Stromal cell of bone marrow (primary cell): ENCODE data around the gene PAPSS1.
"Not testable (repeated sequence)": the region's sequence is repeated elsewhere in the genome, so short reads cannot be mapped to it uniquely, and the experiment has no call there.

ENCODE experiments used
- DNase-seq: peaks from one replicate; pipeline ENCODE4 v3.0.0-alpha.2; 2012; ENCODE audit warnings: low read depth

PAPSS1 gene

DNA sequence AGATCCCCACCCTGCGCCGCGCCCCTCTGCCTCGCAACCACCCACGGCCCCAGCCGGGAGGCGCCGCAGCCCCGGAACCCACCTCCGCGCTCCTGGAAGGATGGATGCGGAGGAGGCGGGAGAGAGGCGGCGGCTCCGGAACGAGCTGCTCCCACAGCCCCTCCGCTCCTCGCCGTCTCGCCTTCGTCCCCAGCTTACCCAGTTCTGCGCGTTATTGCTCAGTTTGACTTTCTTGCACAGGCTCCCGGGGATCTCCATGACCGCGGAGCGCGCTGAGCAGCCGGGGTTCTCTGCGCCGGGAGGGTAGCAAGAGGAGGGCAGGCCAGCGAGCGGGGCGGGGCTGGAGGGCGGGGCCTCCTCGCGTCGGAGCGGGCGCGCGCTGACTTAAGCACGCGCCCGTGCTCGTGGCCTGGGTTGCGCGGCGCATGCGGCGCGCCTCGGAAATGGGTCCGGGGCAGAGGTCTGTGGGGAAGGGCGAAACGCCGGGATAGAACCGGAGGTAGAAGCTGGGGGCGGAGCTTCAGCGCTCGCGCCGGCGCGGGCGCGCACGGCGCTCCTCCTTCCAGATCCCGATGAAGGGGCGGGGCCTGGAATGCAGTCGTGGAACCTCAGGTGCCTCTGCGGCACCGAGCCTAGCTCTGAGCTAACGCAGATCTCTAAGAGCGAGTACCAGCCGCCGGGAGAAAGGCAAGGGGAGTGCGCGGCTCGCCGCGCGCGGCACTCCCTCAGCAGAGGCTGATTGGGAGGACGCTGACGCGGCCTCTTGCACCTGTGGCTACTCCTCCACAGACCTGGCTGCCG lies at the start of gene PAPSS1:
Gene PAPSS1 (minus strand): TSS at position 313 of the 801 bp plus-strand sequence. CDS start 55 bp downstream, at position 258.
- peak; percentile 92 for DNase-seq

DNA sequence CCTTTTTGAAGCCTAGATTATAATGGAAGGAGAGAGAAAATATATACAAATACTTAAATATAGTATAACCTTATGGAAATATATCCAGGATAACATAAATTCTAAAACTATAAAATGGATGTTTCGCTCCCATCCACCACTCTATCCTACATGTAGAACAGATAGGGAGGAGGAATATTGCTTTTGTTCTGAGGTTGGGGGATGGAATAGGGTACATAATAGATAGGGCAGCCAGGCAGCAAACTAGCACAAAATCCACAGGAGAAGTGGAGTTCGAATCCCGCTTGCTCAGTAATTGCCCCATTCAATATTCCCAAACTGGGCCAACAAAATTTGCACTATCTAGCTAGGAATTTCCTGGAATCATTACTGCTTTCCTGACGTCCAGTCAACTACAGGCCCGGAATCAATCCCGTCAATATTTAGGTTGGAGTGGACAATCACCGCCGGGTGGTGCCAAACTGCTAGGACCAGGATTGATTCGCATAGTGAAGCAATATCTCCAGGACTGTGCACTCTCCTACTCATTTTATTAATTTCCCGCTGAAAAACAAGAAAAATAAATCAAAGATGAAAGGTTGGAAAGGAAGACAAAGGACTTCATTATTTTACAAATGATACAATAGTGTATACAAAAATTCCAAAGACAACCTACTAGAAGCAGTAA lies 40.4 kb upstream of the PAPSS1 start:
- no peak for DNase-seq

DNA sequence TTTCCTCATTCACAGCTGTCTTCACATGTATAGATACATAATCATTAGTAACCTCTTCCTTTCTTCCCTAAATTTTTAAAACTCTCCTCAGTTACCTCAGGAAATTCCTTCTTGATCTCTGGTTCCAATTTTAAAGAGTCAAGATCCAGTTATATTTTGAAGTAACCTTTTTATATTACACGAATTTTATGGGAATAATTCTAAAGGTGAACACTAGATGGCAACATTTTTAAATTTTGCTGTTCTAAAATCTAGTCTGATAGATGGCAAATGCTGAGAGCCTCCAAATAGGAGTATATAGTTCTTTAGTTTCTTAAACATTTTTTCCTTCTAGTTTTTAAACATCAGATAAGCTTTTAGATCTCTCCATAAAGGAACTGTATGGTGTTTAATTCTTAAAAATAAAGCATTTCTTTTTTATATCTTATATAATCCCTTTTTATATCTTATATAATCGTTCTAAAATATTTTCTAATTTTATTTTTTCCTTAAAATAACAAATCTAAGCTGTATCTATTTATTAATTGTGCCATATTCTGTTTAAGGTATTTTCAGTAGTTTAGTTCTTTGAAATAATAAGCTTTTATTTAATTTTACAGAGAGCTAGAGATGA lies 37.9 kb upstream of the PAPSS1 start:
- DNase-seq = no peak

DNA sequence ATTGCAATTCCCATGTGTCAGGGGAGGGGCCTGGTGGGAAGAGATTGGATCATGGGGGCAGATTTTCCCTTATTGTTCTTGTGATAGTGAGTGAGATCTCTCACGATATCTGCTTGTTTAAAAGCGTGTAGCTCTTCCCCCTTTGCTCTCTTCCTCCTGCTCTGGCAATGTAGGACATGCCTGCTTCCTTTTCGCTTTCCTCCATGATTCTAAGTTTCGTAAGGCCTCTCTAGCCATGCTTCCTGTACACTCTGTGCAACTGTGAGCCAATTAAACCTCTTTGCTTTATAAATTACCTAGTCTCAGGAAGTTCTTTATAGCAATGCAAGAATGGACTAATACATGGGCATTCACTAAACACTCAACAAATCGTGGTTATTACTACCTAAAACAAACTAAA lies 37.2 kb upstream of the PAPSS1 start:
- no peak for DNase-seq

DNA sequence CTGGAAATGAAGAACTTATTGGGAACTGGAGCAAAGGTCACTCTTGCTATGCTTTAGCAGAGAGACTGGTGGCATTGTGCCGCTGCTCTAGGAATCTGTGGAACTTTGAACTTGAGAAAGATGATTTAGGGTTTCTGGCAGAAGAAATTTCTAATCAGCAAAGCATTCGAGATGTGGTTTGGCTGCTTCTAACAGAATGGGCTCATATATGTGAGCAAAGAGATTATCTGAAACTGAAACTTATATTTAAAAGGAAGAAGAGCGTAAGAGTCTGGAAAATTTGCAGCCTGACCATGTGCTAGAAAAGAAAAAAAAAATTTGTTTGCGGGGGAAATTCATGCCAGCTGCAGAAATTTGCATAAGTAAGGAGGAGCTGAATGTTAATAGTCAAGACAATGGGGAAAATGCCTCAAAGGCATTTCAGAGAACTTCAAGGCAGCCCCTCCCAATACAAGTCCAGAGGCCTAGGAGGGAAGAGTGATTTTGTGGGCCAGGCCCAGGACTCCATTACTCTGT lies 35.9 kb upstream of the PAPSS1 start:
- no peak for DNase-seq

DNA sequence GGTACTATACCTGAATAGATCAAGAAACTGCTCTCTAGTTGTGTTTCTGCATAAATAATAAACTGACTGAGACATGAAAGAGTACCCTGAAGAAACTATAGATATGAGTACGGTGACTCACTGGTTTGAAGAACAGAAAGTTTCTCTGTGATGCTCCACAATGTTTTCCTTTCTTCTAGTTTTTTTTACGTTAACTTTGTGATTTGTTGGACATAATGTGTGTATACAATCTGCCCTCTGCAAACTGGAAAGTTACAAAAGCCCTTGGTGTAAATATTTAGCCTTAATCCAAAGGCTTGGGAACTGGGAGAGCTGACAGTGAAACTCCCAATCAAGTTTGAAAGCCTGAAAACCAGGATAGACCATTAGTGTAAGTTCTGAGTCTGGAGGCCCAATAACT lies 31.6 kb upstream of the PAPSS1 start:
- no peak for DNase-seq

DNA sequence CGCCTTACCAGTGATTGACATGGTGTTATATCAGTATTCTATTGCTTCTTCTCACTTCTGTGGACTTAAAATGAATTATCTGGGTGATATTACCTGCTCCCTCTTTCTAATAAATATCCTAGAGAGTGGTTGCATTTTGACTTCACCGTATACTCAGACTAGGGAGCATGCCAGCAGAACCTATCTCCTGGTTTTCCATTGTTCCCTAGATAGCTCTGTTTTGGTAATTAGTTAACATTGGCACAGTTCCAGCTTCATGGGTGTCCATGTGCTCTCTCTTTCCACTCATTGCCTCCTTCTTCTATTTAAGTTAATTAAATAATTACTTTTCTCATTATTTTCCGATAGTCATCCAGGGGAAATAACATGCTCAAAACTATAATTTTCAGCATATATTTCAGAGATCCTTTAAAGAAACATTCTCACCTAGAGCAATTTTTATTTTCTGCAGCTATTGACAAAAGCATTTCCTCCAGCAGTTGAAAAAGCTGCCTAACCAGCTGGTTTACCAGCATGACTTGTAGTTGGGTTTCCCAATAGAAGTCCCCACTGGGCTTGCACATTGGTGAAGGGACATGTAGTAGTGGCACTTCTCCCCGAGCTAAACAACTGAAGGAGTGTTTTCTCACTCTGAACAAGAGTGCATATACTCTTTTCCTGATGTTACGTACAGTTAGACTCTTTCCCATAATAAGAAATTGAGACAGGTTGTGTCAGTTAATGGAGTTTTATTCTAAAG lies 27.9 kb upstream of the PAPSS1 start:
- no peak for DNase-seq

DNA sequence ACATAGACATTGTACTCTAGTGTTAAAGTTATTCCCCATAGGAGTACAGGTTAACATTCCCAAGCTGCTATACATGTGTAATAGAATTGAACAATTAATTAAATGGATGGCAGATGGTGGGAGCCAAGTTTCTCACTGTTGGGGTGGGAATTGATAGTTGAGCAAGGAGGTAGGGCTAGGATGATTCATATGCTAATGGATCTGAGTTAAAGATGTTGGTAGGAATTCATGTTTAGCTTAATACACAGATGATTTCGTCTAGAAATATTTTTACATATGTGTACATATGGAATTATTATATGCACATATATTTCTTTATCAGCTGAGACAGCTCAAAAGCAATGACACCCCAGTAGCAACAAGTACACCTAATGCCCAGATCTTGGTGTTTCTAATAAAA lies 26.1 kb upstream of the PAPSS1 start:
- DNase-seq = no peak

DNA sequence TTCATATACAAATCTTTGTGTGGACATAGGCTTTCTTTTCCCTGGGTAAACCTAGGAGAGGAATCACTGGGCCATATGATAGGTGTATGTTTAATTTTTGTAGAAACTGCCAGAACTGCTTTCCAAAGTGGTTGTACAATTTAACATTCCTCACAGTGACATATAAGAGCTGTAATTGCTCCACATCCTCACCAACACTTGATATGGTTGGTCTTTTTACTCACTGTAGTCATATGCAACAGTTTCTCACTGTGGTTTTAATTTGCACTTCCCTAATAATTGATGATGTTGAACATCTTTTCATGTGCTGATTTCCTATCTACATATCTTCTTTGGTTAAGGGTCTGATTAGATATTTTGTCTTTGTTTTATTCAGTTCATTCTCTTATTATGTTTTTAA lies 24.5 kb upstream of the PAPSS1 start:
- no peak for DNase-seq

DNA sequence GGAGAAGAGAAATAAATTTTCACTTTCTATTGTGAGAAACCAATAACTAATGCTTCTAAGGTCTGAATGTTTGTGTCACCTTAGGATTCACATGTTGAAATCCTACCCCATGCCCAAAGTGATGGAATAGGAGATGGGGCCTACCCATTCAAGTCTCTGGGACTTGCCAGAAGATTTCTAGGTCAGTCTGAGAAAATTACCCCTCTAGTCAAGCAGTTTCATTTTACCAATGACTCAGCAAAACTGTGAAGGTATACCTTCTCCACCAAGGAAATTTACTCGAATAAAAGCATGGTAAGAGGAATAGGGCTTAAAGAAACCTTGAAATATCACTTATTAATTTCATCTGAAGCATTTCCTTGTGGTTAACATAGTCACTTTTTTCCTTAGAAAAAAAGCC lies 23.5 kb upstream of the PAPSS1 start:
- DNase-seq = no peak

DNA sequence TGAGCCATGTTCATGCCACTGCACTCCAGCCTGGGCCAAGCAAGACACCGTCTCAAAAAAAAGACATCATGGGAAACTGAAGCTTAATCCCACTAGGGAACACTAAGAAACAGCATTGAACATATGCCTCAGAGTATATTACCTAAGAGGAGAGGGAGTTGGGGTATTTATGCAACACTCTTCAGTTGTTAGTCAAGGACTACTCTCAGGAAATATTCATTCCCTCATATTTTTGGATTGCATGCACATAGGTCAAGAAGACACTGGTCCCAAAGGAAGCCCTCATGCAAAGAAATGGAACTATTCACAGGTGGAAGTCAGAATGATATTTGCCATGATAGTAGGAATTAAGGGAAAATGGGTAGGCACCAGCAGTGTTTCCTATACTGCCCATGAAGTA lies 22.8 kb upstream of the PAPSS1 start:
- DNase-seq = no peak

DNA sequence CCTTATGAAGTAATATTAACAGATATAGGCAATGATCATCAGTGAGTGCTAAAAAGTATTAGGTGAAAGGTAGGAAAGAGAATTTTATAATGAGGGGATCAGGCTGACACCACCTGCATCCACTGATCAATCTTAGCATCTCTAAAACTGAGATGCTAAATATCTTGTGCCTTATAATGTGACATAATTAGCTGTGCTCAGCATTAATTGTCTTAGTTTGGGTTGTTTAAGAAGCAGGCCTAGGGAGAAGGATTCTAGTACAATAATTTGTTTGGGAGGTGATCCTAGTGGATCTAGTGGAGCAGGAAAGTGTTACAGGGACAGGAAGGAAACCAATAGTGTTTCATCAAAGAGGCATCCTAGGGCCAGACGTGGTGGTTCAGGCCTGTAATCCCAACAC lies 22.2 kb upstream of the PAPSS1 start:
- no peak for DNase-seq

DNA sequence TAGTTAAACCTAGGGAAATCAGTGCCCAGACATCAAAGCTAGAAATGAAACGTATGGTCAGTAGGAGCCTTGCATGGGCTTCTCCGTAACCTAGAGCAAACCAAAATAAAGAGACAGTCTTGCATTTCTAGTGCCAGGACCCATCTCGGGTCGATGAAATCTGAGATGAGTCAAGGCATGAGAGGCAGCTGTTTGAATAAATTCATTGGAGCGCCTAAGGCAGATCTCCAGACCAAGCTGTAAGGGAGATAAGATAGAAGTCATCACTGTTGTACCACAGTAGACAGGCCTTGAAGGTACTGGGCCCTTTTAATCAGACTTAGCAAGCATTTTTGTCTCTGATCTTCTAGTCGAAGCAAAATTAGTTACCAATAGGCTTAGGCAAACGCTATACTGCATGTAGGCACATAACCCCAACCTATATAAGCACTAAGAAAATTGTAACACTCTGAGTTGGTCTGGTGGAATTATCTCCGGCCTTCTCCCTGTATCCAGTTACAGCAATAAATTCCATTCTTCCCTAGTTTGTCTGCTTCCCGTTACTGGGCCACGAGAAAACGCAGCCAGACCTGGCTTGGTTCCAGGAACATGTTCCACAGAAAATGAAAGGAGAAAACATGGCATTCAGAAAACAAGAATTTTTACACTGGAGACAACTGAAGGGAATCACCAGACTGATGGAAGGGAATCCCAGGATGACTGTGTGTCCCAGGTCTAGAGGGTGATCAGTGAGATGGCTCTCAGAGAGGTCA lies 21.1 kb upstream of the PAPSS1 start:
- DNase-seq = peak; percentile 59

DNA sequence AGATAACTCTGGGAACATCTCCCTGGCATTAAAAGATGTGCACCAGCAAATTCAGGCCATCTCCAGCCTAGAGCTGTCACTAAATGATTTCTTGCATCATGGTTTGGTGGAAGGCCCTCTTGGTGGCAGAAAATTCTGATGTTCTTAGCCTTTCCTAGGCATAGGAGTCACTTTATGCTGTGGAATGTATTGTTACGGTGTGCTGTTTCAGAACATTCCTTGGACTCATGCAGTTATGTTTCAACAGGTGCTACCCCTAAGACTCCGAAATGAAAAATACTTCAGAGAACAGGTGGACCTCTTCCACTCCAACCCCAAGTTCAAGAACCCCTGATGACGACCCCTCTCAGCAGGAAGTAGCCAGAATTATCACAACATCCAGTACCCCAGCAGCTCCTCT lies 20.3 kb upstream of the PAPSS1 start:
- DNase-seq = no peak

DNA sequence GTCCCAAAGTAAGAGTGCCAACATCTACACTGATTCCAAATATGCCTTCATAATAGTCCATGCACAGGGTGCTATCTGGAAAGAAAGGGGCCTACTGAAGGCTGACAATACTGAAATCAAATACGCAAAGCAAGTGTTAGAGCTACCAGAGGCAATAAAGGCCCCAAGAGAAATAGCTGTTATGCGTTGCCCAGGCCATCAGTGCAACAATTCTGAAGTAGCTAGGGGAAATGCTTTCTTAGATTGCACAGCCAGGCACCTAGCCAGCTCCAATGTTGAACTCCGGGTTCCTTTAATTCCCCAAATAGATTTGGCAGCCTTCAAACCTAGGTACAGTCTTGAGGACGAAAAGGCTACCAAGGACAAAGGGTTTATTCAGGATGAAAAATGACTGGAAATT lies 17.4 kb upstream of the PAPSS1 start:
- DNase-seq = no peak

DNA sequence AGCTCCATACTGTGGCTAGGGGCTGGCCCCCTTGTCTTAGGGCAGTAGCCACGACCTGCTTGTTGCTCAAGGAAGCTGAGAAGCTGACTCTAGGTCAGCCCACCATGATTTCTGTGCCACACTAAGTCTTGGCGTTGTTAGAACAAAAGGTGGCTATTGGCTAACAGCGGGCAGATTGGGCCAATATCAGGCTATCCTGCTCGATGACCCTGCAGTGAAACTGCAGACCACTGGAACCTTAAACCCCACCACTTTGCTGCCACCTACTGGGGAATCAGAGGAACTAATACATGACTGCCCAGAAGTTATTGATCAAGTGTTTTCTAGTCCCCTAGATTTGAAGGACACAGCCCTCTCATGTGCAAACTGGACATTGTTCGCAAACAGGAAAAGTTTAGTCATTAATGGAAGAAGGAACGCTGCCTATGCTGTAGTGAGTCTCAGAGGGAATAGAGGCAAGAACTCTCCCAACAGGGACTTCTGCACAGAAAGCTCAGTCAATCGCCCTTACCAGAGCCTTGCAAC lies 17.0 kb upstream of the PAPSS1 start:
- no peak for DNase-seq

DNA sequence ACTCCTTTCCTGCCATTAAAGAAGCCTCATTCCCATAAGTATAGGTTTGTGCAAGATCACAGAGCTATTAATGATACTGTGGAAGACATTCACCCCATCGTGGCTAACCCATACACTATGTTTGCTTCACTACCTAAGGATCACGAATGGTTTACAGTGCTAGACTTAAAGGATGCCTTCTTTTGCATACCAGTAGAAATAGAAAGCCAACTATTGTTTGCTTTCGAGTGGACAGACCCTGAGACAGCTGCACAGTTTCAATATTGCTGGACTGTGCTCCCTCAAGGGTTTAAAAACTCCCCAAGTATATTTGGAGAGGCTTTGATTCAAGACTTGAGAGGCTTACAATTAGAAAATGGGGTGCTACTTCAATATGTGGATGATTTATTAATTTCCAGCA lies 16.0 kb upstream of the PAPSS1 start:
- no peak for DNase-seq

DNA sequence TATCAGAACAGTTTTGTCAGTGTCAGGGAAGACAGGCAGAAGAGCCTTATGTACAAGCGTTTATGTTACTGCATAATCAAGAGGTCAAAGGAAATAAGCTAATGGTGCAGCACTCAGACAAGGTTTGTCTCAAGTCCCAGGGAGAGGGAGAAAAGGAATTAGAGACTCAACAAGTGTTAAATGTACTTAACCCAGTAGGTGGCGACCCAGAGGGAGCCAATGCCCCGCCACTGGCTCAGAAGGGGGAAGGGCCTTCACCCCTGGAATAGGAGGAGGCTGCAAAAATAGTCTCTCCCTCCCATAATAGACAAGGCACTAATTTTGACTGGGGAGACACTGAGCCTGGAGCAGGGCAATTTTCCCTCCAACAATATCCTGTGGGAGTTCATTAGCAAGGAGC lies 14.1 kb upstream of the PAPSS1 start:
- no peak for DNase-seq

DNA sequence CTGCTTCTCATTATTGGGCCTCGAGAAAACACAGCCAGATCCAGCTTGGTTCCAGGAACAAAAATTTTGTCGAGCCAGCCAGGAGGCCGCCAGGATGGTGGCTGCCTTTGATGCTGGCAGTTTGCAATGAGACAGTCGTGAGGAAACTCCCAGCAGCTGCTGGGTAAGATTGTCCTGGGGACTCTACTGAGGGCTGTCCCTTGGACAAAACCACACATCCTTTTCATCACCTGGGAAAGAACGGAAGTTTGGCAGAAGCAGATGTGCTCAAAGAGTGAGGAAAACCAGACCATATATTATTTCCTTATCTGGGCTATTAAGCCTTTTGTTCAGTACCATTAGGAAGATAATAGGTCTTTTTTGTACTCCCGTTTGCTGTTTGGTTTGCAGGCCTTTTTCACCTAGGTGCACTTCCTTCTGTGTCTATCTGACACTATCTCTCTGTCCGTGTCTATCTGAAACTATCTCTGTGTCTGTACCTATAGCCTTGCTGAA lies 13.4 kb upstream of the PAPSS1 start:
- no peak for DNase-seq

DNA sequence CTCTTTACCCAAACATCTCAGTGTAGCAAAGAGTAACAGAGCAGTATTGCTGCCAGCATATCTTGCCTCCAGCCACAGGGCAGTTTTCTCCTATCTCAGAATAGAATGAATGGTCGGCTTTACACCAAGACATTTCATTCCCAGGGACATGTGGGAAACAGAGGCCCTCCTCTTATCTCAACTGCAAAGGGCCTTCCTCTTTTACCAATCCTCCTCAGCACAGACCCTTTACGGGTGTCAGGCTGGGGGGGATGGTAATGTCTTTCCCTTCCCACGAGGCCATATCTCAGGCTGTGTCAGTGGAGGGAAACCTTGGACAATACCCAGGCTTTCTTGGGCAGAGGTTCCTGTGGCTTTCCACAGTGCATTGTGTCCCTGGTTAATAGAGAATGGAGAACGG lies 9.0 kb upstream of the PAPSS1 start:
- DNase-seq = not testable (repeated sequence)
